ENCODE measurements around the gene MN1. TPM values are rescaled to one million over a fixed set of nuclear protein-coding genes. Genes with fewer than 3 reads are reported as not detected.

MN1 gene
- total RNA-seq, 1 donor, result 6.2 TPM

DNA sequence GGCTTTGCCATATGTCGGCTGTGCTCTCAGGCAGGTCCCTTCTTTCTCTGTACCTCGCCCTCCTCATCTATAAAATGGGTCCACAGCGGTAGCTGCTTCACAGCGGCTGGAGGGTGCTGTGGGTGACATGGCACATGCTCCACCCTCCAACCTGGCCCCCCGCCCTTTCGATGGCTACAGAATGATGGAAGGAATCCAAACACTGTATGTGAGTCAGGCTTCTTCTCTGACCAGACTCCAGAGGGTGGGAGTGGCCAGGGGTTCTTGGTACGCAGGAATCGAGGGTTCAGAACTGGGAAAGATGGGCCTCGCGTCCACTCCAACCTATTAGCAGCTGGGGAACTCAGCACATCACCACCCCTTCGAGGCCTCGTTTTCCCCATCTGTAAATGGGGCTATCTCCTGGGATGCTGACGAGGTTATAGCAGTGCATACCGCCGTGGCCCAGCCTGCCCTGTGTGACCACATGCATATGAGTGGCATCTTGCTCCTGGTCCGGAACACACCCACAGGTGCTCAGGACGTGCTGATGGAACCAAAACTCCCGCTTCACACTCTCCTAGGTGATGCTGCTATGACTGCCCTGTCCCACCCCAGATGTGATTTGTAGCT, 26.4 kb downstream of the MN1 start:
- Histone ChIP-seq H3K4me3 (ENCODE audit: insufficient read depth, low read length) (no peak overlapping the region), H3K4me2 (ENCODE audit: insufficient read depth, low read length) (no peak overlapping the region), H3K79me2 (ENCODE audit: insufficient read depth, low read length) (no peaks in the 10 kb centered on the region), H2AFZ (ENCODE audit: low read length) (no peak overlapping the region), H3K9me3 (ENCODE audit: low read depth, low read length) (no peaks in the 10 kb centered on the region), H4K20me1 (ENCODE audit: insufficient read depth, low read length) (no peaks in the 10 kb centered on the region), H3K27me3 (ENCODE audit: insufficient read depth, low read length) (peaks cover 7% of the 10 kb centered on the region), H3K27ac (ENCODE audit: low read depth, low read length) (no peak overlapping the region), H3K36me3 (ENCODE audit: insufficient read depth, low read length) (no peaks in the 10 kb centered on the region), H3K4me1 (ENCODE audit: insufficient read depth, low read length) (peaks cover 4% of the 10 kb centered on the region)
- peak; percentile 62 for DNase-seq (ENCODE audit: insufficient read length, low spot score, missing footprints)
- TF ChIP-seq, protein P1, sequence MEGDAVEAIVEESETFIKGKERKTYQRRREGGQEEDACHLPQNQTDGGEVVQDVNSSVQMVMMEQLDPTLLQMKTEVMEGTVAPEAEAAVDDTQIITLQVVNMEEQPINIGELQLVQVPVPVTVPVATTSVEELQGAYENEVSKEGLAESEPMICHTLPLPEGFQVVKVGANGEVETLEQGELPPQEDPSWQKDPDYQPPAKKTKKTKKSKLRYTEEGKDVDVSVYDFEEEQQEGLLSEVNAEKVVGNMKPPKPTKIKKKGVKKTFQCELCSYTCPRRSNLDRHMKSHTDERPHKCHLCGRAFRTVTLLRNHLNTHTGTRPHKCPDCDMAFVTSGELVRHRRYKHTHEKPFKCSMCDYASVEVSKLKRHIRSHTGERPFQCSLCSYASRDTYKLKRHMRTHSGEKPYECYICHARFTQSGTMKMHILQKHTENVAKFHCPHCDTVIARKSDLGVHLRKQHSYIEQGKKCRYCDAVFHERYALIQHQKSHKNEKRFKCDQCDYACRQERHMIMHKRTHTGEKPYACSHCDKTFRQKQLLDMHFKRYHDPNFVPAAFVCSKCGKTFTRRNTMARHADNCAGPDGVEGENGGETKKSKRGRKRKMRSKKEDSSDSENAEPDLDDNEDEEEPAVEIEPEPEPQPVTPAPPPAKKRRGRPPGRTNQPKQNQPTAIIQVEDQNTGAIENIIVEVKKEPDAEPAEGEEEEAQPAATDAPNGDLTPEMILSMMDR (IDR thresholded peaks at IDR 0.05; ENCODE audit: extremely low read depth, low read depth, low read length), result no peak

DNA sequence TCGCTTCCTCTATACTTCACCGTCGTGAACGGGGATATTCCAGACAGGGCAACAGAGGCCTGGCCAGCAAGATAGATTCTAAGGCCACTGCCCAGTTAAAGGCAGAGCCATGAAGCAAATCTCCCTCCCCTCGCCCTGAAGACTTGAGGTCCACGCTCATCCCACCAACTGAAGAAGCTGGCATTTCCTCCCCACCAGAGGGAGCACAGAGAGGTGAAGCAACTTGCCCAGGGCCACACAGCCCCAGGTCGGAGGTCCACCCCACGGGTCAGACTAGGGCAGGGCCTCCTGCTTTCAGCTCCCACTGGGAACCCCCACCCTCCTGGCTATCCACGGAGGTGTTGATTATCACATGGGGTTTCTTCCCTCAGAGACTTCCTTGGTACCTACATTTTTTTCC, 27.4 kb downstream of the MN1 start:
- Histone ChIP-seq H3K27me3 (ENCODE audit: insufficient read depth, low read length) (peaks cover 9% of the 10 kb centered on the region), H3K27ac (ENCODE audit: low read depth, low read length) (no peak overlapping the region), H3K9me3 (ENCODE audit: low read depth, low read length) (no peaks in the 10 kb centered on the region), H3K36me3 (ENCODE audit: insufficient read depth, low read length) (no peaks in the 10 kb centered on the region), H3K4me1 (ENCODE audit: insufficient read depth, low read length) (peaks cover 4% of the 10 kb centered on the region), H4K20me1 (ENCODE audit: insufficient read depth, low read length) (no peaks in the 10 kb centered on the region), H3K4me2 (ENCODE audit: insufficient read depth, low read length) (no peak overlapping the region), H2AFZ (ENCODE audit: low read length) (no peak overlapping the region), H3K4me3 (ENCODE audit: insufficient read depth, low read length) (no peak overlapping the region), H3K79me2 (ENCODE audit: insufficient read depth, low read length) (no peaks in the 10 kb centered on the region)
- TF ChIP-seq, protein P1 (IDR thresholded peaks at IDR 0.05; ENCODE audit: extremely low read depth, low read depth, low read length), result no peak
- DNase-seq (ENCODE audit: insufficient read length, low spot score, missing footprints), result peak; percentile 72

DNA sequence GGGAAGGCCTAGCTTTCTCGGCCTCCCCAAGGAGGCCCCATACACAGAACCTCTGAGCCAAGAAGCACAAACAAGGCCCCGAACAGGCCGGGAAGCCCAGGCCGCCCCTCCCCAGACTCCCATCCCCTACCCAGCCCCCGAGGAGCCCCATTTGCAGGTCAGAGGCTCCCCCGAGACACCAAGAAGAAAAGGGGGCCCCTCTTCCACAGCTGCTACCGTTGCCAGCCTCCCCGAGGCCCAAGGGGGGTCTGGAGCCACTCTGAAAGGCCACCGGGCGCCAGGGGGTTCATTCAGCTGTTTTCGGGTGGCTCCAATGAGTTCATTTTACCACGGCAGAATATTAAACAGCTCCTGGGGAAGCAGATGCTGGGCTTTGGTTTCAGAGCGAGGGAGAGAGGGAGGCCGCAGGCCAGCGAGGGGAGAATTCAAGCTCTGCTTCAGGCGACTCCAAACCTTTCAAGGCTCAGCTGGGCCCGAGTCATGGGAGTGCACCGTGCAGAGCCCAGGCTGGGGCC, 28.5 kb downstream of the MN1 start:
- Histone ChIP-seq H3K4me3 (ENCODE audit: insufficient read depth, low read length) (no peak overlapping the region), H3K79me2 (ENCODE audit: insufficient read depth, low read length) (no peaks in the 10 kb centered on the region), H2AFZ (ENCODE audit: low read length) (no peak overlapping the region), H3K36me3 (ENCODE audit: insufficient read depth, low read length) (no peaks in the 10 kb centered on the region), H3K27me3 (ENCODE audit: insufficient read depth, low read length) (peaks cover 9% of the 10 kb centered on the region), H3K4me1 (ENCODE audit: insufficient read depth, low read length) (peaks cover 4% of the 10 kb centered on the region), H3K27ac (ENCODE audit: low read depth, low read length) (no peak overlapping the region), H3K4me2 (ENCODE audit: insufficient read depth, low read length) (no peak overlapping the region), H4K20me1 (ENCODE audit: insufficient read depth, low read length) (no peaks in the 10 kb centered on the region), H3K9me3 (ENCODE audit: low read depth, low read length) (no peaks in the 10 kb centered on the region)
- TF ChIP-seq, protein P1 (IDR thresholded peaks at IDR 0.05; ENCODE audit: extremely low read depth, low read depth, low read length), result no peak
- DNase-seq (ENCODE audit: insufficient read length, low spot score, missing footprints), result peak; percentile 27

DNA sequence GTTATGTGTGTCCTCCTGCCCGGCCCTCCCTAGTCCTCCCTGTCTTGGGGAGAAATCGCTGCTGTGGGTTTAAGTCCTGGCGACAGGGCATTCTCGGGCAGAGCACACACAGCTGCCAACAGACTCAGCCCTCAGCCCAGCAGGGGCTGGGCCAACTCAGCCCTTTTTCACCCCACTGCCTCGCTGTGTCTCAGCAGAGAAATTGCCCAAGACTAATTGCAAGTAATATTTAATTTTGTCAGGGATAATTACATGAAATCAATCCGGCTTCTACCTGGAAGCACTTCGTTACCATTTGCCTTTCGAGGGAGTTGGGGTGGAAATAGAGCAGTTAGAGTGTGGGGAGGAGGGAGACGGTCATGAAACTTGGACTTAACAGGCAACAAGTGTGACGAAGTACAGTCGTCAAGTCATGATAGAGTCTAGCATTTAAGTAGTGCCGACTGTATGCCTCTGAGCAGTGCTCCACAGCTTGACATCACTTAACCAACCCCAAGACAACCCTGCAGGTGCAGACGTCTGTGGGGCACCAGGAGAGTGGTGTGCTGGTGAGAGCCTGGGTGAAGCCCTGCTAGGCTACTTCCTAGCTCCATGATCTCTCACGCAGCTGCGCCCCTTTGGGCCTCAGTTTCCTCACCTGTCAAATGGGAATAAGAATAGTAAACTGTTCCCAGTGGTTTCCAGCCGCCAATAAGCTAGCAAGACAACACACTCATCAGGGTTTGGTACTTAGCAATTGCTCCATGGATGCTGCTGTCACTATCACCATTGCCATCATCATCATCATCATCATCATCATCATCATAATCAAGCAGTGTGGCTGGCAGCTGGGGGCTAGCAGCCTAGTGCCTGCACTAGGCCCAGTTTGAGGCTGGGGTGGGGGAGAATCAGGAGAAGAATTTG, 29.2 kb downstream of the MN1 start:
- Histone ChIP-seq H3K4me3 (ENCODE audit: insufficient read depth, low read length) (no peak overlapping the region), H3K4me2 (ENCODE audit: insufficient read depth, low read length) (no peak overlapping the region), H3K27ac (ENCODE audit: low read depth, low read length) (no peak overlapping the region), H3K9me3 (ENCODE audit: low read depth, low read length) (no peaks in the 10 kb centered on the region), H3K79me2 (ENCODE audit: insufficient read depth, low read length) (no peaks in the 10 kb centered on the region), H3K36me3 (ENCODE audit: insufficient read depth, low read length) (no peaks in the 10 kb centered on the region), H3K4me1 (ENCODE audit: insufficient read depth, low read length) (peaks cover 4% of the 10 kb centered on the region), H3K27me3 (ENCODE audit: insufficient read depth, low read length) (peaks cover 9% of the 10 kb centered on the region), H4K20me1 (ENCODE audit: insufficient read depth, low read length) (no peaks in the 10 kb centered on the region), H2AFZ (ENCODE audit: low read length) (no peak overlapping the region)
- peak; percentile 68 for DNase-seq (ENCODE audit: insufficient read length, low spot score, missing footprints)
- TF ChIP-seq, protein P1 (IDR thresholded peaks at IDR 0.05; ENCODE audit: extremely low read depth, low read depth, low read length), result no peak

All from osteoblast (primary cell).